HG02870 (cell line): ENCODE data around the gene TPMT.

Experiments used
- ATAC-seq: cut with Tn5 transposase; IDR thresholded peaks from one replicate; pipeline ENCODE4 v1.9.1; 2021; ENCODE audit warnings: mild to moderate bottlenecking, moderate library complexity; ENCODE audit not compliant: unreplicated experiment

Gene TPMT

DNA sequence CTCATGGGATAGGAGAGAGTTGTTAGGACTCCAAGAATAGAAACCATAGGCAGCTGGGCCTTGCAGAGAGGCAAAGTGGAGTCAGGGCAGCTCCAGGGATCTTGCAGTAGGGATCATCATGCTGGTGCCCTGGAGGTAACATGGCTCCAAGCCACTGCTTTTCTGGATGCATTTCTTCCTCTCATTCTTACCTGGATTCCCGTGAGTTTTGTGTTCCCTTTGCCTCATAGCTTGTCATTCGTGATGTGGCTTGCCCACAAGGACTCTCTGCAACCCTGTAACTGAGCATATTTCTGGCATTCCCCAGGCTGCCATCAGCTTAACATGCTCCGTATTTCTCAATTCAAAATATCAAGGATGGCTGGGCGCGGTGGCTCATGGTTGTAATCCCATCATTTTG is 37.7 kb downstream of the TPMT start:
- ATAC-seq = no peak

DNA sequence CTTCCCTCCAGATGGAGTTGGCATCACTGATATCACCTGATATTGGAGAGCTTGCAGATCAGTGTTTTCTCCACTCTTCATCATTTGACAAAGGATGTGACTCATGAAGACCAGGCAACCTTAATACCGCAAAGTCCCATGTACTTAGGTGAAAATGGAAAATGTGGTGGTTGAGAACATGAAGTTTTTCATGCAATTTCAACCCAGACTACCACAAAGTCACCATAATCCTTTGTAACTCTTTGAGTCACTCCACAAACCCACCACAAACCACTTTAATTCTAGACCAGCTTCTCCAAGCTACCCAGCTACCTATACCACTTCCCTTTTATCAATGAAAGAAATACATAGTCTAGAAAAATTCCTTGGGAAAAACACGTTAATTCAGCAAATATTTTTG is 39.5 kb downstream of the TPMT start:
- no peak for ATAC-seq

DNA sequence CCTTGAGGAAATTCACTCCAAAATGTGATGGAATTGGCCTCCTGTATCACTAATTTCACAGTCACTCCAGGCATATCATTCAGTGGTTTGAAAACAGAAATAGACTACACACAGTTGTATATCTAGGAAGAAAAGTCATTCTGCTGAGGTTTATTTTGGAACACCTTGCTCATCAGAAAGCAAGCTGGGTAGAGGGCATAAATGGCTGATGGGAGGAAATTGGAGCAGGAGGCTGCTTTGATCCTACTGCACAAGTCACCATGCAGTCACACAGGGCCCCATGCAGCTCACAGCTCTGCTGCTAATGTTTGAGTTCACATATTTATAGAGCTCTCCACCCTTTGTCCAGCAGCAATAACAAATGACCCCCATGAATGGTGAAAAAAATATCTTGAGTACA is 44.7 kb downstream of the TPMT start:
- ATAC-seq = no peak

DNA sequence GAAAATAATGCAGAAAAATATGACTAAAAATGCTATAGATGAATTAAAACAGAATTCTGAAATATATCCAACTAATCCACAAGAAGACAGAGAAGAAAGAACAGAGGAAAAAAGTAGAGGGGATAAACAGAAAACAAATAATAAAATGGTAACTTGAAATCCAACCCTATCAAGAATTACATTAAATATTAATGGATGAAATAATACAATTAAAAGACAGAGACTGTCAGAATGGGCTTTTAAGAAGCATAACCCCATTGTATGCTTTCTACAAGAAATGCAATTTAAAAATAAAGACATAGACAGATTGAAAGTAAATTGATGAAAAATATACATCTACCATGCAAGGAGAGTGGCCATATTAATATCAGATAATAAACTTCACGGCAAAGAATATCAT is 47.8 kb downstream of the TPMT start:
- ATAC-seq = no peak

DNA sequence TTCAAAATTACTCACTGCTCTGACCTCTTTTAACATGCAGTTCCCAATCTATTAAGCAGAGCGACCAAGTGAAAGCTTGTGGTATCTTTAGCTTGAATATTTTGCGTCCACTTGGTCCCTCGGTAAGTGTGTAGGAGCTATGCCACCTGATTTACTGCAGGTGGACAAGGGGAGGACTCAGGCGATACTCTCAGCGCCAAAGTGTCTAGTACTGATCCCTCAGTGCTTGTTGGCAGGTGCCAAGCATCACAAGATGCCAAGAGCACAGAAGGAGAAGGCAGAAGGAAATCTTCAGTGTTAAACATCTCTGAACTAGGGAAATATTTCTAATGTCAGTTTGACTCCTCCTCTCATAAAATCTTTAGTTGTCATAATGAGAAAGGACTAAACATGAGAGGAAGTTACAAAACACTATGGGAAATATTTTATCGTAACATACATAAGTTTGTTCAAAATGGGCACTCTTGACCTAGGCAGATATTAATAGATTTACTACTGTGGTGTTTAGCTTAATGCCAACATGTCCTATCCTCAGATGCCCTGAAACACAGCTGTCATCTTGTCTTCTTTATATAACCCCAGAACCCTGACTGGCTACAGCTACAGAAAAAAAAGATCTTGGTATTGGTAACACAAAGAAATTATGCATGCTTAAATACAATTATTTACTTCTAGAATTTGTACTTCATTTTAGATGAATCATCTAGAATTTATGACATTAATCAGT is 51.9 kb downstream of the TPMT start:
- no peak for ATAC-seq

DNA sequence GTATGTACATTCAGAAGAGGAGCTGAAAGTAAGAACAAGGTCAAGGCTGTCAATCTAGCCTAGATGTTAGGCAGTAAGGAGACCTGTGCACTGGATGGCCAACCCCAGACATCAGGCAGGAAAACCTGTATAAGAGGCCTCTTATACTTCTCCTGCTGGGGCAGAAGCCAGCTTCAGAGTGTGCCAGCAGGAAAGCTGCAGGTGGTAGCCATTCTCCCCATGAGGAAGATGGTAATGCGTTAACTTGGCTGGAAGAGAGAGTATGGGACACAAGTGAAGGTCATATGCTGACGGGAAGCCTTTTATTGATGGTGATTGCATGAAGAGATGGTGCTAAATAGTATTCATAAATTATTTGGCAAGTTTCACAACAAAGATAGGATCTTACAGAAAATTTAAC is 53.0 kb downstream of the TPMT start:
- ATAC-seq = no peak

DNA sequence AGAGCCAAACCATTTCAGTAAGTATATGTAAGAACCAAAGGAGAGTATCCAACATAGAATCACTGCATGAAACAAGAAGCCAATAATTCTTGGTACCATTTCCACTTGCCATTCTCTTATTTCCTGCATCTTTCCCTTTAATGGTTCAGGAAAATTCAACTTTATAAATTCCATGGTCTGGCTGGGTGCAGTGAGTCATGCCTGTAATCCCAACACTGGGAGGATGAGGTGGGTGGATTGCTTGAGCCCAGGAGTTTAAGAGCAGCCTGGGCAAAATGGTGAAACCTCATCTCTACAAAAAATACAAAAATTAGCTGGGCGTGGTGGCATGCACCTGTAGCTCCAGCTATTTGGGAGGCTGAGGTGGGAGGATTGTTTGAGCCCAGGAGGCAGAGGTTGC is 53.6 kb downstream of the TPMT start:
- ATAC-seq = no peak

DNA sequence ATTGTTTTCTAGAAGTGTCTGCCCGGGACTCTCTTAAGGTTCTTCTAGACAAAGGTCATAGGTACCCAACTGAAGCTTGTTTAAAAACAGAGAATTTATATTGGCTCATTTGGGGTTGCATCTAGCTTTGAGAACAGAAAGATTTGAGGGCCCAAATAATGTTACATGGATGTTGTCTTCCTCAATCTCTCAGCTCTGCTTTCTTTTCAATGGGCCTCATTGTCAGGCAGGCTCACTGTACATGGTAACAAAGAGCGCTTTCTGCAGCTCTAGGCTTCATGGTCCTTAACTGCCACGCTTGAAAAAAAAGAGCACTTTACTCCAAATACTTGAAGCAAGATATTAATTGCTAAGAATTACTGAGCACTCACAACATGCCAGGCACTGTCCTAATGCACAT is 54.6 kb downstream of the TPMT start:
- ATAC-seq = no peak

DNA sequence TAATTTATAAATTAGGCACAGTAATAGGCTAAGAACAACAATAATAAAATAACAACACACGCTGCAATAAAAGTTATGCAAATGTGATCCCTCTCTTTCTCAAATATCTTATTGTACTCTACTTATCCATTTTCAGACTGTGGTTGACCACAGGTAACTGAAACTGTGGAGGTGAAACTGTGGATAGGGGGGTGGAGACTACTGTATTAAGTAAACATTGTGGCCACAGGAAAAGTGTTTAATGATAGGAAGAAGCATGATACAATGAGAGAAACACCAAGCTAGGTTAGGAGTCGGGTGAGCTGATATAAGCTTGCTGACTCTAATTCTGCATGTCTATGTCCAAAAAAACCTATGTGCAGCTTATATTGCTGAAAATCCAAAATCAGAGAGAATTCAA is 55.4 kb downstream of the TPMT start:
- ATAC-seq = no peak

DNA sequence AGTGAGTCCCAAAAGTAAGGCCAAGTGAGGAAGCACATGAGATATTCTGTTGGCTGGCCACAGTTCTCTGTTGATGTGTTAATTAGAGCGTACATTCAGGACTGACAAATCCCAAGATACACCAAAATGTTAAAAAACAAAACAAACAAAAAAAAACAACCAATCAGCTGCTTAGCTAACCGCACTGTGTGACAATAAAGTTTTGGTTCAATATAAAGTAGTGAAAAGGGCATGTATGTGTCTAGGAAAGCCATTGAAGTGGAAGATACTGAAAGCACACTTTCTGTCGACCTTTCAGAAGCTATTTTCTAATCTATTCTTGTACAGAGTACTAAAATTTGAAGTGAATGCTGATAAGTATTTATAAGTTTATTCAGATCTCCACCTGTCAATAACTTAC is 58.5 kb downstream of the TPMT start:
- no peak for ATAC-seq

DNA sequence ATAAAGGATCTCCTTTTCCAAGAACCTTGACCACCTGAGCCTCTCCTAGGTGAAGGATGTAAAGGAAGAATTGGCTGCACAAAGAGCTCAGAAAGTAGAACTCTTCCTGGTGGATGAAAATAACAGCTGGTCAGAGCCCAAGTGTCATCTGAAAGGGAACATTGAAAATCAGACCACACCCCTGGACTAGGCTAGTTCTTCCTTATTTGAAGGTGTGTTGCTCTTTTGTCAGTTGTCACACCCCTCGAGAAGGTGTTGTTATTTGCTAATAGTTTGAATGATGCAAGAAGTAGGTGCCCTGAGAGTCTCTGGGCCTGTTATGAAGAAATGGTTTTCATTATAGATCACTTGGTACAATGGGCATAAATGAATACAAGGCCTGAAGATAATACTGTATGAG is 63.5 kb downstream of the TPMT start:
- no peak for ATAC-seq

DNA sequence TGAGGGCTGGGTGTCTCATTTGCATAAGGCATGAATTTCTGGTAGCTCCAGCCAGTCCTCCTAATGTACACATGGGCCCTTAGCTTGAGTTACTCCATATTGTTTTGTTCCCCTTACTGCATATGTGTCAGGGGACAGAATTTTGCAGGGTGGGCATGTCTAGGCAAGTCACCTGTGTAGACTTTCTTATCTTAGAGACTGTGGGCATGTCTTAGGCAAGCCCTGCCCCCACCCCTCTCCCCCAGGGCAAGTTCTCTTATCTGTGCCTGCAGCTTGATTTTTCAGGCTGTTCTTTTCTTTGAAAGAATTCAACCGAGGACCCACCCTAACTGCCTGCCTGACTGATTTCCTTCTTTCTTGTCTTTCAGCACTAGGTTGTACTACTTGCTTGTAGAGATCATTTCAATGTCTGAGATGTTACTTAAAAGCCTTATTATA is 64.5 kb downstream of the TPMT start:
- ATAC-seq = no peak

DNA sequence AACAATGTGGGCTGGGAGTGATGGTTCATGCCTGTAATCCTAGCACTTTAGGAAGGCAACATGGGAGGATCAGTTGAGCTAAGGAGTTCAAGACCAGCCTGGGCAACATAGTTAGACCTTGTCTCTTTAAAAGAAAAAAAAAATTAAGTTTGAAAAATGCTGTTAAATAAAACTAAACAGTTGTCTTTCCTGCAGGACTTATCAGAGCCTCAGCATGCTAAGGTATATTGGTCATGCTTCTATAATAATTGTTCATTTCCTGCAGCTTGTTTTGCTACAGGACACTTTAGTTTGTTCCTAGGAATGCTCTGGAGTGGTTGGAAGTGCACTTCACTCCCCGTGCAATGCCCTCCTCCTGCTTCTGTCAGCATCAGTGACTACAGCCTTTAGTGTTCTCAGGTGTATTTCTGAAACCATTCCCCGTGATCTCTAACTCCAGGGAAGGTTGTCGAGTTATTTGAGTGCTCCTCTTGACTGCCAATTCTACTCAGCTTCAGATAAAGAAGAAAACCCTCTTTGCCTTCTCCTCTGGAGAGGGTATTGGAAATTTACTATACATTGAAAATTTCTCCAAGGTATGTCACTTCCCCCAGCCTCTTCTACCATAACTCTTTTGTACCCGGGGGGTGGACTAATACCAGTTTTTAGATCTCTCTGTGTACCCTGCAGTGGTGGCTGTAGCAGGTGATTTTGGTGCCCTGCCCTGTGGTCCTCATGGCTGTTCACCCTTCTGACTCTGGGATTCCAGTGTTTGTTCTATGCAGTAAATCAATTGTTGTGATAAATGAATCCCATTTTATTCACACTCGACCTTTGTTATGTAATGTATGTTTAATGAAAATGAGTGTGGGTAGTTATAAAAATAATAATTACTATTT is 66.2 kb downstream of the TPMT start:
- no peak for ATAC-seq

DNA sequence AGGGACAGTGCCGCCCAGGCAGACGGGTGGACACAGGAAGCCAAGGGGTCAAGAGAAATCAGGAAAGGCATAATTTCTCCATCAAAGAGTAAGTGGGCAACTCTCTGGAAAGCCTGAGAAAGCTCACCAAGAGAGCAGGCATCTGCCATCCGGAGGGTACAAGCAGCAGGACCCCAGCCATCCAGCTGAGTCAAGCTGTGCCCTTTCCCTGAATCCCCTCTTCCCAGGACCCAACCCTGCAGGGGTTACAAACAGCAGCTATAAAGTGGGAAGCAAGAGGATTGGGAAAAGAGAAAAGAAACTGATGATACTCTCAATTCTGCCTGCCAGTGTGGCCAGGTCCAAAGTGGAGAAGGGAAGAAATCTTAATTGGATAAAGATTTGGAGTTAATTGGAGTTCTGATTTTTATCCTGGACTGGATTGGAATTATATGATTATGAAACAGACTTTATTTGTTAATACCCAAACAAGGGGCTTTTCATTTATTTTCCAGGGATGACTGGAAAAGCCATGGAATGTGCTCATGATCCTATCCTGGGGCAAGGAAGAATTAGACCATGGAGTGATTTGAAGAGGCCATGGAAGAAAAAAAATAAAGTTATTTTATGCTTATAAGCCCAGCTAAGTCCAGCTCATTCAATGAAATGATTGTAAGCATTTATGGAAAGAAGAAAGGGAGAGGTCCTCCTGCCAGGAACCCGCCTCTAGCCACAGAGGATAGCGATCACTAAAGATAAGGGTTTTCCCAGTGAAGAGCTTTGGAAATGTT is 67.3 kb downstream of the TPMT start:
- no peak for ATAC-seq

DNA sequence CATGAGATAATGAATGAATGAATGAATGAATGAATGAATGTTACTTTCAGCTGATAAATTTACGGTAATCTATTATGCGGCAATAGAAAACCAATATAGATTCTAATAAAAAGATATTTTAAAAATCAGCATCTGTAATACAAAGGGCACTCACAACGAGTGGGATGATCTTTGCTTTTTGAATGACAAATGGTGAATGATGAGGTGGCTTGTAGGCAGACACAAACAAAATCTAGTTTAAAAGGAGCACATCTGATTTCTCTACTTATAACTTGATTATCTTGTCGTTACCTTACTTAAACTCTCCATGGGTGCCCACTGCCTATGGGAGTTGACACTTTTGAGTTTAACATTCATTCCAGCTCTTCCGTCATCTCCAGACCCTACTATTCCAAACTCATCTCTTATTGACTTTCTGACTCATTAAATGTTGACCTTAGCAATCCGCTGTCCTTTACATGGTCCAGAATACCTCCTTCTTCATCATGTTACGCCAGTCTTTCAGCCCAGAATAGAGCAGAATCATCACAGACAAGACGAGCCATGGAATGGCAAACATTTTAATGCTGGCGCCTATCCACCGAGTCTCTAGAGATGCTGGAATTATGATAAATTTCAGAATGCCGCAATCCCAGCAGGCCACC is 73.7 kb downstream of the TPMT start:
- no peak for ATAC-seq

DNA sequence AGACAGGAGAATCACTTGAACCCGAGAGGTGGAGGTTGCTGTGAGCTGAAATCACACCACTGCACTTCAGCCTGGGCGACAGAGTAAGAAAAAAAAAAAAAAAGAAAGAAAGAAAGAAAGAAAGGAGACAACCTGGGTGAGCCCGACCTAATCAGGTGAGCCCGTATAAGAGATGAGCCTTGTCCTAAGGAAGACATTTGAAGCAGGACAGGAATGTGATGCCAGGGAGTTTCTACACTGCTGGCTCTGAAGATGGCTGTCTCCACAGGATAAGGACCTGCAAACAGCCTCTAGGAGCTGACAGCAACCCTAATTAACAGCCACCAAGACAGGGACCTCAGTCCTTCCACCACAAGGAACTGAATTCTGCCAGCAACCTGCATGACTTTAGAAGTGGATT is 74.3 kb downstream of the TPMT start:
- no peak for ATAC-seq

DNA sequence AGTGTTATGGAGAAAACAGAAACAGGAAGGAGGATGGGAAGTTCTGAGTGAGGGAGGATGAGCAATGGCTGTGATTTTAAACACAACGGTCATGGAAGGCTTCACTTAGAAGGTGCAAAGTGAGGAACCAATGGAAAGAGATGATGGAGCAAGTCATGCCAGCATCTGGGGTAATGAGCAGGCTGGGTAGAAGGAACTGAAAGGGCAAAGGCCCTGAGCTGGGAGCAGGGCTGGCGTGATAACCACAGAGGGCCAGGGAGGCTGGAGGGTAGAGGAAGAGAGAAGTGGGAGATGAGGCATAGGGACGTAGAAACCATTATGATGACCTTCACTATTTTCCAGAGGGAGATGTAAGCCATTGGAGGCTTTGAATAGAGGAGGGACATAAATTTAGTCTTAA is 76.0 kb downstream of the TPMT start:
- no peak for ATAC-seq
